Measurements from ENCODE around the gene GPRIN3. TPM values are rescaled to one million over a fixed set of nuclear protein-coding genes. Genes with fewer than 3 reads are reported as not detected.
"Not testable (repeated sequence)": the region's sequence is repeated elsewhere in the genome, so short reads cannot be mapped to it uniquely, and the experiment has no call there.

The GPRIN3 gene
- total RNA-seq, 1 donor from 2014 or later: 94.3 TPM

- Mint-ChIP-seq H3K9me3 (ENCODE audit: unreplicated experiment) (peaks cover 5% of the 10 kb centered on the region), H3K4me1 (ENCODE audit: low read depth, unreplicated experiment) (peaks cover 76% of the 10 kb centered on the region), H3K36me3 (ENCODE audit: unreplicated experiment) (peaks cover 7% of the 10 kb centered on the region), H3K27ac (ENCODE audit: unreplicated experiment) (no peak overlapping the region), H3K27me3 (ENCODE audit: unreplicated experiment) (peaks cover 4% of the 10 kb centered on the region), H3K4me3 (ENCODE audit: unreplicated experiment) (no peak overlapping the region)
- DNase-seq: no peak
- TF ChIP-seq, protein P1, sequence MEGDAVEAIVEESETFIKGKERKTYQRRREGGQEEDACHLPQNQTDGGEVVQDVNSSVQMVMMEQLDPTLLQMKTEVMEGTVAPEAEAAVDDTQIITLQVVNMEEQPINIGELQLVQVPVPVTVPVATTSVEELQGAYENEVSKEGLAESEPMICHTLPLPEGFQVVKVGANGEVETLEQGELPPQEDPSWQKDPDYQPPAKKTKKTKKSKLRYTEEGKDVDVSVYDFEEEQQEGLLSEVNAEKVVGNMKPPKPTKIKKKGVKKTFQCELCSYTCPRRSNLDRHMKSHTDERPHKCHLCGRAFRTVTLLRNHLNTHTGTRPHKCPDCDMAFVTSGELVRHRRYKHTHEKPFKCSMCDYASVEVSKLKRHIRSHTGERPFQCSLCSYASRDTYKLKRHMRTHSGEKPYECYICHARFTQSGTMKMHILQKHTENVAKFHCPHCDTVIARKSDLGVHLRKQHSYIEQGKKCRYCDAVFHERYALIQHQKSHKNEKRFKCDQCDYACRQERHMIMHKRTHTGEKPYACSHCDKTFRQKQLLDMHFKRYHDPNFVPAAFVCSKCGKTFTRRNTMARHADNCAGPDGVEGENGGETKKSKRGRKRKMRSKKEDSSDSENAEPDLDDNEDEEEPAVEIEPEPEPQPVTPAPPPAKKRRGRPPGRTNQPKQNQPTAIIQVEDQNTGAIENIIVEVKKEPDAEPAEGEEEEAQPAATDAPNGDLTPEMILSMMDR (IDR thresholded peaks at IDR 0.05; ENCODE audit: partially characterized antibody, unreplicated experiment): no peak
These were observed 49.1 kb downstream of the GPRIN3 start for GRCh38 chr4:89258506-89258905.

- peaks cover 7% of the 10 kb centered on the region for H3K36me3 Mint-ChIP-seq (ENCODE audit: unreplicated experiment)
- peaks cover 4% of the 10 kb centered on the region for H3K27me3 Mint-ChIP-seq (ENCODE audit: unreplicated experiment)
- H3K4me3 Mint-ChIP-seq (ENCODE audit: unreplicated experiment): peak overlapping the region; percentile 57
- TF ChIP-seq, protein P1 (IDR thresholded peaks at IDR 0.05; ENCODE audit: partially characterized antibody, unreplicated experiment): no peak
- DNase-seq: no peak
- peak overlapping the region; percentile 72 for H3K27ac Mint-ChIP-seq (ENCODE audit: unreplicated experiment)
- peaks cover 77% of the 10 kb centered on the region for H3K4me1 Mint-ChIP-seq (ENCODE audit: low read depth, unreplicated experiment)
- H3K9me3 Mint-ChIP-seq (ENCODE audit: unreplicated experiment): peaks cover 5% of the 10 kb centered on the region
These were observed 50.2 kb downstream of the GPRIN3 start for GRCh38 chr4:89257376-89257775.

DNA sequence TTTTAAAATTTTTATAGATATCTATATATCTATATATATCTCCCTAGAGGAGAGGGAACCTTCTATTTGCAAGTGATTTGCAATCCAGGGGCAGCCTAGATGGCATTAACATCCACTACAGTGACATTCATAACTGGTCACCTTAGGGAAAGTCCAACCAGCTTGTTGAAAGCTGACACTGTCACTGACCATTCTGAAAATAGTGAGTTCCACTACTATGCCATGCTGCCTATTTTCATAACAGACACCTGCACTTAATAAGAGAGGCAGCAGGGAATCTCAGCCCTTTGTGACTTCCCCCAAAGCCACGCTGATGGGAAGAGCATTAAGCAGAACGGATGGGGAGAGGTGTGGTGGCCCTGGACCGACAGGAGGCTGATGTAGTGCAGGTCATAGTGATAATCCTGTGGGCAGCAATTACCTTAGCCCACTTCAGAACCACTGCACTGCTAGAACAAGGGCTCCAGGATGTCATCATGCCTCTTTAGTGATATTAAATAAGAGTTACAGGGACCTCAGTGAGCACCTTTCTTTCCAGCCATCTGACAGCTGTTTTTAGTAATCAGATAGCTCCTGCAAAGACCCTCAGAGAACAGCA, 51.3 kb downstream of the GPRIN3 start:
- TF ChIP-seq, protein P1 (IDR thresholded peaks at IDR 0.05; ENCODE audit: partially characterized antibody, unreplicated experiment): no peak
- Mint-ChIP-seq H3K27me3 (ENCODE audit: unreplicated experiment) (peaks cover 4% of the 10 kb centered on the region), H3K27ac (ENCODE audit: unreplicated experiment) (peak overlapping the region; percentile 72), H3K9me3 (ENCODE audit: unreplicated experiment) (peaks cover 5% of the 10 kb centered on the region), H3K4me3 (ENCODE audit: unreplicated experiment) (peak overlapping the region; percentile 51), H3K36me3 (ENCODE audit: unreplicated experiment) (peaks cover 7% of the 10 kb centered on the region), H3K4me1 (ENCODE audit: low read depth, unreplicated experiment) (peaks cover 75% of the 10 kb centered on the region)
- no peak for DNase-seq

GRCh38 chr4:89254847-89255246, 52.8 kb downstream of the GPRIN3 start:
- peak overlapping the region; percentile 39 for H3K4me3 Mint-ChIP-seq (ENCODE audit: unreplicated experiment)

GRCh38 chr4:89254347-89254746, 53.3 kb downstream of the GPRIN3 start:
- peaks cover 70% of the 10 kb centered on the region for H3K4me1 Mint-ChIP-seq (ENCODE audit: low read depth, unreplicated experiment)
- not testable (repeated sequence) for H3K27me3 Mint-ChIP-seq (ENCODE audit: unreplicated experiment); H3K4me3 Mint-ChIP-seq (ENCODE audit: unreplicated experiment); H3K9me3 Mint-ChIP-seq (ENCODE audit: unreplicated experiment); DNase-seq
- peak overlapping the region; percentile 26 for H3K27ac Mint-ChIP-seq (ENCODE audit: unreplicated experiment)
- H3K36me3 Mint-ChIP-seq (ENCODE audit: unreplicated experiment): peaks cover 12% of the 10 kb centered on the region

More at GRCh38 chr4:89254847-89255246, 52.8 kb downstream of the GPRIN3 start:
- H3K36me3 Mint-ChIP-seq (ENCODE audit: unreplicated experiment): peaks cover 7% of the 10 kb centered on the region
- H3K27me3 Mint-ChIP-seq (ENCODE audit: unreplicated experiment): peaks cover 2% of the 10 kb centered on the region
- peak overlapping the region; percentile 26 for H3K27ac Mint-ChIP-seq (ENCODE audit: unreplicated experiment)
- H3K4me1 Mint-ChIP-seq (ENCODE audit: low read depth, unreplicated experiment): peaks cover 69% of the 10 kb centered on the region
- peaks cover 5% of the 10 kb centered on the region for H3K9me3 Mint-ChIP-seq (ENCODE audit: unreplicated experiment)
- DNase-seq: peak; percentile 40
- TF ChIP-seq, protein P1 (IDR thresholded peaks at IDR 0.05; ENCODE audit: partially characterized antibody, unreplicated experiment): peak; percentile 85

Measured in glutamatergic neuron (in vitro differentiated cells).